Activated CD8-positive, alpha-beta memory T cell treated with anti-CD3 and anti-CD28 coated beads, Interleukin-2, amount 50 U/mL, for 1 hour (primary cell): ENCODE results near the gene TAB3.
"Not testable (repeated sequence)": the region's sequence is repeated elsewhere in the genome, so short reads cannot be mapped to it uniquely, and the experiment has no call there.

Source experiments
- DNase-seq: peaks from one replicate; pipeline ENCODE4 v3.0.0-alpha.2; 2020; ENCODE audit errors: extremely low read depth

Gene TAB3

DNA sequence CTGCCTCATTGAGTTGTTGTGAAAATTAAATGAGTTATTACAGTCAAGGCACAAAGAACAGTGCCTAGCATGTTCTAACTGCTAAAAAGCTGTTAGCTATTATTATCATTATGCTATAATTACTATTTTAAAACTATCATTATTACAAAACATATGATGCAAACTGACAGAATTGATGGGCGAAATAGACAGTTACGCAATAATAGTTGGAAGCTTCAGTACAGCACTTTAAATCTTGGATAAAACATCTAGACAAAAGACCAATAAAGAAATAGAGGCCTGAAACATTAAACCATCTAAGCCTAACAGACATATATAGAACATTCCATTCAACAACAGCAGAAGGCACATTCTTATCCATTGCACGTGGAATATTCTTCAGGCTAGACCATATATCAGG lies 73.0 kb downstream of the TAB3 start:
- DNase-seq: no peak

DNA sequence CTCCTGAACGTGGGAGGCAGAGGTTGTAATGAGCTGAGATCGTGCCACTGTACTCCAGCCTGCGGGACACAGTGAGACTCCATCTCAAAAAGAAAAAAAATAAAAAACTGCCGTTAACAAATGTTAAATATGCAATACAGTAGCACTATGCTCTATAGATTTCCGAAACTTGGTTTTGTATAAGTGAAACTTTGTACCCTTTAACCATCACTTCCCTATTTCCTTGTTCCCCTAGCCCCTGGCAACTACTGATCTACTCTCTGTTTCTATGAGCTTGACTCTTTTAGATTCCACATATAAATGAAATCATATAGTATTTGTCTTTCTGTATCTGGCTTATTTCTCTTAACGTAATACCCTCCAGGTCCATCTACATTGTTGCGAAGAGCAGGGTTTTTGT lies 74.1 kb downstream of the TAB3 start:
- DNase-seq: no peak

DNA sequence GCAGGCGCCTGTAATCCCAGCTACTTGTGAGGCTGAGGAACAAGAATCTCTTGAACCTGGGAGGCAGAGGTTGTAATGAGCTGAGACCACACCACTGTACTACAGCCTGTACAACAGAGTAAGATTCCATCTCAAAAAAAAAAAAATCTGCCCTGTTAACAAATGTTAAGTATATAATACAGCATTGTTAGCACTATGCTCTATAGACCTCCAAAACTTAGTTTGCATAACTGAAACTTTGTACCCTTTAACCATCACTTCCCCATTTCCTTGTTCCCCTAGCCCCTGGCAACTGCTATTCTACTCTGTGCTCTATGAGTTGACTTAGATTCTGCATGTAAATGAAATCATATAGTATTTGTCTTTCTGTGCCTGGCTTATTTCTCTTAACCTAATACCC lies 76.7 kb downstream of the TAB3 start:
- no peak for DNase-seq

DNA sequence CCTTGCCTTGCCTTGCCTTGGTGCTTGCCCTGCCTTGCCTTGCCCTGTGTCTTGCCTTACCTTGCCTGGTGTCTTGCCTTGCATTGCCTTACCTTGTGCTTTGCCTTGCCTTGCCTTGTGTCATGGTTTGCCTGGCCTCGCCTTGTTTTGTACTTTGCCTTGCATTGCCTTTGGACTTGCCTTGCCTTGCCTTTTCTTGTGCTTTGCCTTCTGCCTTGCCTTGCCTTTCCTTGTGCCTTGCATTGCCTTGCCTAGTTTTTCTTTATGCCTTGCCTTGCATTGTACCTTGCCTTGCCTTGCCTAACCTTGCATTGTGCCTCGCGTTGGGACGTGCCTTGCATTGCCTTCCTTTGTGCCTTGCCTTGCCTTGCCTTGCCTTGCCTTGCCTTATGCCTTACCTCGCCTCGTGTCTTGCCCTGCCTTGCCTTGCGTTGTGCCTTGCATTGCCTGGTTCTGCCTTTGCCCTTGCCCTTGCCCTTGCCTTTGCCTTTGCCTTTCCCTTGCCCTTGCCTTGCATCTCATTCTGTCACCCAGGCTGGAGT lies 82.8 kb downstream of the TAB3 start:
- DNase-seq: no peak

- DNase-seq: no peak
Observed at GRCh38 chrX:30804462-30804861, 84.6 kb downstream of the TAB3 start.

DNA sequence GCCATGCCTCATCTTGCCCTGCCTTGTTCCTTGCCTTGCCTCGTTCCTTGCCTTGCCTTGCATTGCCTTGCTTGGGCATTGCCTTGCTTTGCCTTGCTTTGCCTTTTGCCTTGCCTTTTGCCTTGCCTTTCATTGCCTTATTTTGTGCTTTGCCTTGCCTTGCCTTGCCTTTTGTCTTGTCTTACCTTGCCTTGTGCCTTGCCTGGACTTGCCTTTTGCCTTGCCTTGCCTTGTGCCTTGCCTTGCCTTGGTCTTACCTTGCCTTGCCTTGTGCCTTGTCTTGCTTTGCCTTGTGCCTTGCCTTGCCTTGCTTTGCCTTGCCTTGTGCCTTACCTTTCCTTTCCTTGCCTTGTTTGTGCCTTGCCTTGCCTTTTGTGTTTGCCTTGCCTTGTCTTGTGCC lies 88.2 kb downstream of the TAB3 start:
- DNase-seq: no peak

GRCh38 chrX:30799327-30799726 lies 89.7 kb downstream of the TAB3 start:
- DNase-seq: no peak

- no peak for DNase-seq
Observed at GRCh38 chrX:30798810-30799209, 90.2 kb downstream of the TAB3 start.

GRCh38 chrX:30797301-30797700 lies 91.8 kb downstream of the TAB3 start:
- not testable (repeated sequence) for DNase-seq

DNA sequence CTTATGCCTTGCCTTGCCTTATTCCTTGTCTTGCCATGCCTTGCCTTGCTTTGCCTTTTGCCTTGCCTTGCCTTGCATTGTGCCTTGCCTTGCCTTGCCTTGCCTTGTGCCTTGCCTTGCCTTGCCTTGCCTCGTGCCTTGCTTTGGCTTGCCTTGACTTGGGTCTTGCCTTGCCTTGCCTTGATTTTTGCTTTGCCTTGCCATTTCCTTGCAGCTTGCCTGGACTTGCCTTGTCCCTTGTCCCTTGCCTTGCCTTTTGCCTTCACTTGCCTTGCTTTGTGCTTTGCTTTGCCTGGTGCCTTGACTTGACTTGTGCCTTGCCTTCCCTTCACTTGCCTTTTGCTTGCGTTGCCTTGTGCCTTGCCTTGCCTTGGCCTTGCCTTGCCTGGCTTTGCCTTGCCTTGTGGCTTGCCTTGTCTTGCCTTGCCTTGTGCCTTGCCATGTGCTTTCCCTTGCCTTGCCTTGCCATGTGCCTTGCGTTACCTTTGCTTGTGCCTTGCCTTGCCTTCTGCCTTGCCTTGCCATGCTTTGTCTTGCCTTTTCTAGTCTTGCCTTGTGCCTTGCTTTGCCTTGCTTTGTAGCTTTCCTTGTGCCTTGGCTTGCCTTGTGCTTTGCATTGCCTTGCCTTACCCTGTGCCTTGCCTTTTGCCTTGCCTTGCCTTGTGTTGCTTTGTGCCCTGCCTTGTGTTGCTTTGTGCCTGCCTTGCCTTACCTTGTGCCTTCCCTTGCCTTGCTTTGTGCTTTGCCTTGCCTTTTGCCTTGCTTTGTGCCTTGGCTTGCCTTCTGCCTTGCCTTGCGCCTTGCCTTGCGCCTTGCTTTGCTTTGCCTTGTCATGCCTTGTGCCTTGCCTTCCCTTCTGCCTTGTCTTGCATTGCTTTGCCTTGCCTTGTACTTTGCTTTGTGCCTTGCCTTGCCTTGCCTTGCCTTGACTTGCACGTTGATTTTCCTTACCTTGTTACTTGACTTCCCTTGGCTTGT lies 92.8 kb downstream of the TAB3 start:
- DNase-seq: no peak

- DNase-seq: no peak
Observed at GRCh38 chrX:30794497-30794896, 94.6 kb downstream of the TAB3 start.

GRCh38 chrX:30793767-30794103 lies 95.3 kb downstream of the TAB3 start:
- DNase-seq: no peak

DNA sequence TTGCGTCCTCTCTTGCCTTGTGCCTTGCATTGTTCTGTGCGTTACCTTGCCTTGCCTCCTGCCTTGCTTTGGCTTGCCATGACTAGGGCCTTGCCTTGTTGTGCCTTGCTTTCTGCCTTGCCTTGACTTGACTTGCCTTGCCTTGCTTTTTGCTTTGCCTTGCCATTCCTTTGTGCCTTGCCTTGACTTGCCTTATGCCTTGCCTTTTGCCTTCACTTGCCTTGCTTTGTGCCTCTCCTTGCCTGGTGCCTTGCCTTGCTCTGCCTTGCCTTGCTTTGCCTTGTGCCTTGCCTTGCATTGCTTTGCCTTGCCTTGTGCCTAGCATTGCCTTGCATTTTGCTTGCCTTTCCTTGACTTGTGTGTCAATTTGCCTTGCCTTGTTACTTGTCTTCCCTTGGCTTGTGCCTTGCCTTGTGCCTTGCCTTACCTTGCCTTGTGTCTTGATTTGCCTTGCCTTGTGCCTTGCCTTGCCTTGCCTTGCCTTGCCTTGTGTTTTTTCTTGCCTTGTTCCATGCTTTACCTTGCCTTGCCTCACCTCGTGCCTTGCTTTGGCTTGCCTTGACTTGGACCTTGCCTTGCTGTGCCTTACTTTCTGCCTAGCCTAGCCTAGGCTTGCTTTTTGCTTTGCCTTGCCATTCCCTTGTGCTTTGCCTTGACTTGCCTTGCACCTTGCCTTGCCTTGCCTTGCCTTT lies 95.8 kb downstream of the TAB3 start:
- DNase-seq: no peak

DNA sequence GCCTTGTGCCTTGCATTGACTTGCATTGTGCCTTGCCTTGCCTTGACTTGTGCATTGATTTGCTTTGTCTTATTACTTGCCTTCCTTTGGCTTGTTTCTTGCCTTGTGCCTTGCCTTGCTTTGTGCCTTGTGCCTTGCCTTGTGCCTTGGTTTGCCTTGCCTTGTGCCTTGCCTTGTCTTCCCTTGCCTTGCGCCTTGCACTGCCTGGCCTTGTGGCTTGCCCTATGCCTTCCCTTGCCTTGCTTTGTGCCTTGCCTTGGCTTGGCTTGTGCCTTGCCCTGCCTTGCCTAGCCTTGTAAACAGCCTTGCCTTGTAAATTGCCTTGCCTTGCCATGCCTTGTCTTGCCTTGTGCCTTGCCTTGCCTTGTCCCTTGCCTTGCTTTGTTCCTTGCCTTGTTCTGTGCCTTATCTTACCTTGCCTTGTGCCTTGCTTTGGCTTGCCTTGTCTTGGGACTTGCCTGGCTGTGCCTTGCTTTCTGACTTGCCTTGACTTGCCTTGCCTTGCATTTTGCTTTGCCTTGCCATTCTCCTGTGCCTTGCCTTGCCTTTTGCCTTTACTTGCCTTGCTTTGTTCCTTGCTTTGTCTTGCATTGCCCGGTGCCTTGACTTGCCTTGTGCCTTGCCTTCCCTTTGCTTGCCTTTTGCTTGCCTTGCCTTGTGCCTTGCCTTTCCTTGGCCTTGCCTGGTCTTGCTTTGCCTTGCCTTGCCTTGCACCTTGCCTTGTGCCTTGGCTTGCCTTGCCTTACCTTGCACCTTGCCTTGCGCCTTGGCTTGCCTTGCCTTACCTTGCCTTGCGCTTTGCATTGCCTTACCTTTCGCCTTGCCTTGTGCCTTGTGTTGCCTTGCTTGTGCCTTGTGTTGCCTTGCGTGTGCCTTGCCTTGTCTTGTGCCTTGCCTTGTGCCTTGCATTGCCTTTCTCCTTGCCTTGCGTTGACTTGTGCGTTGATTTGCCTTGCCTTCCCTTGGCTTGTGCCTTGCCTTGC lies 97.5 kb downstream of the TAB3 start:
- no peak for DNase-seq

- no peak for DNase-seq
Observed at GRCh38 chrX:30787012-30787411, 102.0 kb downstream of the TAB3 start.

GRCh38 chrX:30786374-30786773 lies 102.7 kb downstream of the TAB3 start:
- no peak for DNase-seq

DNA sequence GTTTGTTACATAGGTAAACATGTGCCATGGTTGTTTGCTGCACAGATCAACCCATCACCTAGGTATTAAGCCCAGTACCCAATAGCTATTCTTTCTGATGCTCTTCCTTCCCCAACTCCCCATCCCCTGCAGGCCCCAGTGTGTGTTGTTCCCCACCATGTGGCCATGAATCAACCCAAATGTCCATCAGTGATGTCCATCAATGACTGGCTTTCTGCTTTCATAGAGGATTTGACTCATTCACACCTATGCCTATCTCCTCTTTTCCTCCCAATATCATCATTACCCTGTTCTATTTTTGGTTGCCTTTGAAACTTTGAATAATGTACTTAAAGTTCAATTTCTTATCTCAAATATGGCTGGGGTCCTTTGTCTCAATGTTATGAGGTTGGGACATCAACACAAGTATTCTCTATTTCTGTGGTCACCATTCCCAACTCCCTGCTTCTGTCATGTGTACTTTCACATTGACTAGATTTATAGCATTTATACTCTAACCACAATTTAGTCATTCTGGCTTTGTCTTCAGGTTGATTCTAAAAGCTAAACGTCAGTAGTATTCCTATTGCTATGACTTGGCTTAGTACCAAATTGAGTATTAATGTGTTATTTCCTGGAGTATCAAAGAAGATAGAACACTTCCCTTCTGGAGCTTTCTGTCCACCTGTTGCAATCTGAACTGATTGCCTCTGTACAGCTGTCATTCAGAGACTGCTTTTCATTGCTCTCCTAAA lies 107.2 kb downstream of the TAB3 start:
- no peak for DNase-seq

- no peak for DNase-seq
Observed at GRCh38 chrX:30779453-30780030, 109.5 kb downstream of the TAB3 start.

DNA sequence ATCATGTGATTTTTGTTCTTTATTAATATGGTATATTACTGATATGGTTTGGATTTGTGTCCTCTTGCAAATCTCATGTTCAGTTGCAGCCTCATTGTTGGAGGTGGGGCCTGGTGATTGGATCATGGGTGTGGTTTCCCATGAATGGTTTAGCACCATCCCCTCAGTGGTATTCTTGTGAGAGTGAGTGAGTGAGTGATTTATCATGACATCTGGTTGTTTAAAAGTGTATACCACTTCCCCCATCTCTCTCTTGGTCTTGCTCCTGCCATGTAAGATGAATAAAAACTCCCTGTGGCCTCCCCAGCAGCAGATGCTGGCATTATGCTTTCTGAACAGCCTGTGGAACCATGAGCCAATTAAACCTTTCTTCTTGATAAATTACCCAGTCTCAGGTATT lies 111.5 kb downstream of the TAB3 start:
- DNase-seq: no peak
